ENCODE measurements around the gene DCHS2. TPM values are rescaled to one million over a fixed set of nuclear protein-coding genes. Genes with fewer than 3 reads are reported as not detected.

Gene DCHS2
- total RNA-seq, 6 experiments from 2014 or later = not detected

- H3K9me3 Mint-ChIP-seq = peaks cover 8% of the 10 kb centered on the region
- H3K36me3 Mint-ChIP-seq (ENCODE audit: low read depth) = no peaks in the 10 kb centered on the region
- TF ChIP-seq CTCF (IDR thresholded peaks at IDR 0.05) = no peak
- no peak overlapping the region for H3K4me3 Mint-ChIP-seq
- no peaks in the 10 kb centered on the region for H3K27me3 Mint-ChIP-seq (ENCODE audit: insufficient read depth)
- no peaks in the 10 kb centered on the region for H3K4me1 Mint-ChIP-seq (ENCODE audit: low read depth)
- DNase-seq = no peak
- no peak overlapping the region for H3K27ac Mint-ChIP-seq
These were observed 36.9 kb downstream of the DCHS2 start for GRCh38 chr4:154454710-154455109.

GRCh38 chr4:154452798-154453346 is 38.7 kb downstream of the DCHS2 start:
- no peak for TF ChIP-seq CTCF (IDR thresholded peaks at IDR 0.05)
- H3K36me3 Mint-ChIP-seq (ENCODE audit: low read depth) = peaks cover 3% of the 10 kb centered on the region; the same call in 1 of the 2 replicates
- no peaks in the 10 kb centered on the region; the same call in 1 of the 2 replicates for H3K27me3 Mint-ChIP-seq (ENCODE audit: insufficient read depth)
- no peak overlapping the region for H3K4me3 Mint-ChIP-seq
- H3K4me1 Mint-ChIP-seq (ENCODE audit: low read depth) = no peaks in the 10 kb centered on the region
- DNase-seq = no peak
- peaks cover 20% of the 10 kb centered on the region for H3K9me3 Mint-ChIP-seq
- H3K27ac Mint-ChIP-seq = no peak overlapping the region

- peaks cover 3% of the 10 kb centered on the region; the same call in 1 of the 2 replicates for H3K36me3 Mint-ChIP-seq (ENCODE audit: low read depth)
- TF ChIP-seq CTCF (IDR thresholded peaks at IDR 0.05) = no peak
- H3K27me3 Mint-ChIP-seq (ENCODE audit: insufficient read depth) = no peaks in the 10 kb centered on the region; the same call in 1 of the 2 replicates
- no peak overlapping the region for H3K27ac Mint-ChIP-seq
- no peak for DNase-seq
- H3K9me3 Mint-ChIP-seq = peaks cover 20% of the 10 kb centered on the region
- H3K4me3 Mint-ChIP-seq = no peak overlapping the region
- H3K4me1 Mint-ChIP-seq (ENCODE audit: low read depth) = no peaks in the 10 kb centered on the region
These were observed 40.6 kb downstream of the DCHS2 start for GRCh38 chr4:154450966-154451365.

GRCh38 chr4:154444958-154445357 is 46.6 kb downstream of the DCHS2 start:
- peaks cover 12% of the 10 kb centered on the region for H3K9me3 Mint-ChIP-seq
- DNase-seq = no peak
- H3K4me1 Mint-ChIP-seq (ENCODE audit: low read depth) = no peaks in the 10 kb centered on the region
- no peak overlapping the region for H3K4me3 Mint-ChIP-seq
- peaks cover 3% of the 10 kb centered on the region; the same call in 1 of the 2 replicates for H3K36me3 Mint-ChIP-seq (ENCODE audit: low read depth)
- TF ChIP-seq CTCF (IDR thresholded peaks at IDR 0.05) = no peak
- H3K27me3 Mint-ChIP-seq (ENCODE audit: insufficient read depth) = no peaks in the 10 kb centered on the region; the same call in 1 of the 2 replicates
- no peak overlapping the region for H3K27ac Mint-ChIP-seq

- Mint-ChIP-seq H3K36me3 (ENCODE audit: low read depth) (no peaks in the 10 kb centered on the region), H3K27me3 (ENCODE audit: insufficient read depth) (no peaks in the 10 kb centered on the region), H3K4me1 (ENCODE audit: low read depth) (no peaks in the 10 kb centered on the region), H3K27ac (no peak overlapping the region), H3K4me3 (no peak overlapping the region), H3K9me3 (no peaks in the 10 kb centered on the region)
- no peak for DNase-seq
- TF ChIP-seq CTCF (IDR thresholded peaks at IDR 0.05) = no peak
These were observed 49.6 kb downstream of the DCHS2 start for GRCh38 chr4:154441982-154442381.
